ENCODE data around the gene PLK2. TPM values are rescaled to one million over a fixed set of nuclear protein-coding genes. Genes with fewer than 3 reads are reported as not detected.

Gene PLK2
- total and polyA plus RNA-seq, 2 of the 8 experiments (the other 6 are each of a cell fraction or from before 2014, with no cell fraction given): 5.8 to 20.6 TPM

GRCh38 chr5:58446024-58446423 lies 13.9 kb downstream of the PLK2 start:
- Histone ChIP-seq H3K4me3 (ENCODE audit: extremely low read depth in 1 of 4, insufficient read depth in 2 of 4, low read depth in 3 of 4, low read length in 4 of 4) (no peak overlapping the region), H3K18ac (ENCODE audit: extremely low read depth, low read length) (no peak overlapping the region), H4K5ac (ENCODE audit: insufficient read length, low read depth, low read length) (no peak overlapping the region), H2AFZ (ENCODE audit: low read length) (no peak overlapping the region), H4K8ac (ENCODE audit: extremely low read depth, insufficient read depth, low read length) (no peak overlapping the region), H4K20me1 (replicated peaks in 1 of 2; ENCODE audit: control insufficient read depth in 1 of 2, insufficient read depth in 2 of 2, low read length in 2 of 2) (no peaks in the 10 kb centered on the region), H4K91ac (replicated peaks; ENCODE audit: insufficient read length, low read length) (no peak overlapping the region), H3K4me2 (ENCODE audit: insufficient read depth in 1 of 2, low read depth in 2 of 2, low read length in 2 of 2) (no peak overlapping the region), H3K27me3 (replicated peaks in 1 of 4; ENCODE audit: control insufficient read depth in 3 of 4, extremely low read depth in 1 of 4, insufficient read depth in 3 of 4, low read length in 3 of 4) (no peaks in the 10 kb centered on the region), H3K23me2 (ENCODE audit: low read depth, low read length) (no peaks in the 10 kb centered on the region), H2BK12ac (ENCODE audit: low read depth, low read length) (no peak overlapping the region), H3K79me1 (ENCODE audit: low read depth, low read length) (no peaks in the 10 kb centered on the region), H3K27ac (ENCODE audit: low read depth, low read length) (no peak overlapping the region), H2BK5ac (ENCODE audit: low read depth, low read length) (no peak overlapping the region), H3K9ac (replicated peaks in 1 of 4; ENCODE audit: extremely low read depth in 1 of 4, low read depth in 3 of 4, low read length in 3 of 4) (no peak overlapping the region), H3K36me3 (ENCODE audit: control insufficient read depth in 2 of 4, insufficient read depth in 4 of 4, low read length in 3 of 4) (no peaks in the 10 kb centered on the region), H2AK5ac (ENCODE audit: low read depth, low read length) (no peak overlapping the region), H3K9me3 (ENCODE audit: insufficient read depth in 2 of 2, low read depth in 1 of 2, low read length in 1 of 2) (0 out of 4 replicates have a peak, but pooled peaks cover 0 to 3% of the 10 kb centered on the region in 2 experiments), H3K56ac (replicated peaks; ENCODE audit: insufficient read length, low read depth, low read length) (no peak overlapping the region), H3K14ac (ENCODE audit: insufficient read length) (no peak overlapping the region), H2BK20ac (ENCODE audit: low read length) (no peak overlapping the region), H3K79me2 (ENCODE audit: control insufficient read depth in 1 of 2, insufficient read depth in 2 of 2, low read length in 2 of 2) (no peaks in the 10 kb centered on the region), H3K4ac (replicated peaks; ENCODE audit: insufficient read length, low read depth, low read length) (no peak overlapping the region), H2BK15ac (ENCODE audit: low read length) (no peak overlapping the region), H3K23ac (ENCODE audit: insufficient read length) (no peak overlapping the region), H3K4me1 (replicated peaks in 1 of 4; ENCODE audit: control insufficient read depth in 3 of 4, insufficient read depth in 4 of 4, low read length in 3 of 4) (no peaks in the 10 kb centered on the region), H2BK120ac (replicated peaks; ENCODE audit: low read depth, low read length) (no peak overlapping the region)
- FAIRE-seq: no peak
- no peak for DNase-seq (ENCODE audit: low read depth in 1 of 2, low spot score in 2 of 2)
- WGBS, 2 experiments (ENCODE audit: extremely low coverage in 1 of 2, insufficient coverage in 1 of 2, insufficient read length in 1 of 2, insufficient replicate concordance in 2 of 2, low coverage in 1 of 2, low lambda C conversion rate in 2 of 2, missing lambda C conversion rate in 1 of 2): 88% methylated on average over 10 of the region's 10 CpGs; no CpG with 5 or more reads in 1 of the 2 experiments
- ChIA-PET CTCF (ENCODE audit: partially characterized antibody) (no interaction called here), POLR2A (ENCODE audit: partially characterized antibody) (no interaction called here)
- TF ChIP-seq GABPA (IDR thresholded peaks at IDR 0.05; ENCODE audit: borderline replicate concordance, insufficient read depth, low read length) (no peak), MAFK (IDR thresholded peaks at IDR 0.05; ENCODE audit: low read depth, low read length) (no peak), TAF1 (IDR thresholded peaks at IDR 0.05; ENCODE audit: low read depth, low read length) (no peak), MAX (IDR thresholded peaks at IDR 0.05) (no peak), USF2 (IDR thresholded peaks at IDR 0.05; ENCODE audit: low read length) (no peak), E2F6 (IDR thresholded peaks at IDR 0.05) (no peak), JUND (IDR thresholded peaks at IDR 0.05; ENCODE audit: low read length) (no peak), SRF (IDR thresholded peaks at IDR 0.05; ENCODE audit: low read depth, low read length) (no peak), PHF8 (conservative IDR thresholded peaks at IDR 0.05; ENCODE audit: low read depth, low read length) (no peak), TAF7 (optimal IDR thresholded peaks at IDR 0.05; ENCODE audit: borderline replicate concordance, low read depth, low read length) (no peak), TEAD4 (IDR thresholded peaks at IDR 0.05; ENCODE audit: low read depth, low read length) (no peak)
